GM19023 (cell line): Measurements from ENCODE around the gene ENTPD2.
A peak's percentile ranks its signal among the peaks of the same experiment; 100 is the strongest.

ENCODE experiments used
- ATAC-seq: cut with Tn5 transposase; IDR thresholded peaks from one replicate; pipeline ENCODE4 v1.9.1; 2021; ENCODE audit warnings: mild to moderate bottlenecking, moderate library complexity; ENCODE audit not compliant: unreplicated experiment

ENTPD2 gene

GRCh38 chr9:137032858-137033257, 21.0 kb downstream of the ENTPD2 start:
- ATAC-seq = no peak

GRCh38 chr9:137031904-137032640, 21.8 kb downstream of the ENTPD2 start, which contains the start of gene FUT7:
Gene FUT7, minus strand, starts transcription at chr9:137032088. Its CDS starts 97 bp downstream, at chr9:137031991.
- ATAC-seq = no peak

GRCh38 chr9:137030538-137031527, 23.0 kb downstream of the ENTPD2 start:
- no peak for ATAC-seq

GRCh38 chr9:137030006-137030405, 23.9 kb downstream of the ENTPD2 start:
- no peak for ATAC-seq

- ATAC-seq = no peak
Measured at GRCh38 chr9:137029058-137029936, 24.6 kb downstream of the ENTPD2 start.

- ATAC-seq = peak; percentile 37
Measured at GRCh38 chr9:137028263-137029057, 25.4 kb downstream of the ENTPD2 start.

- no peak for ATAC-seq
Measured at GRCh38 chr9:137027369-137028262, 26.2 kb downstream of the ENTPD2 start, which contains the start of gene ABCA2. Gene ABCA2, minus strand, starts transcription at chr9:137028237. Its CDS starts 97 bp downstream, at chr9:137028140.

- ATAC-seq = no peak
Measured at GRCh38 chr9:137026828-137027227, 27.0 kb downstream of the ENTPD2 start.

- ATAC-seq = no peak
Measured at GRCh38 chr9:137026384-137026783, 27.5 kb downstream of the ENTPD2 start.

GRCh38 chr9:137025517-137025966, 28.3 kb downstream of the ENTPD2 start:
- no peak for ATAC-seq

GRCh38 chr9:137023583-137023991, 30.3 kb downstream of the ENTPD2 start:
- no peak for ATAC-seq

GRCh38 chr9:137023157-137023556, 30.7 kb downstream of the ENTPD2 start:
- no peak for ATAC-seq

GRCh38 chr9:137022662-137023008, 31.2 kb downstream of the ENTPD2 start:
- no peak for ATAC-seq

GRCh38 chr9:137021979-137022661, 31.7 kb downstream of the ENTPD2 start:
- ATAC-seq = no peak

GRCh38 chr9:137021568-137021978, 32.3 kb downstream of the ENTPD2 start:
- ATAC-seq = no peak

- no peak for ATAC-seq
Measured at GRCh38 chr9:137020771-137021567, 32.9 kb downstream of the ENTPD2 start.
